Suprapubic skin (tissue), 3 donors: ENCODE results near the gene TP53AIP1.

Experiments used
- POLR2AphosphoS5 ChIP-seq, 3 donors: sonication (generic); formaldehyde crosslinking; IDR thresholded peaks; one replicate each; pipeline ENCODE4 v1.6.1; 2017; ENCODE audit warnings: antibody characterized with exemption in 3 of 3
- TF ChIP-seq, protein P1 (sequence below), 2 donors: fragments of 200-600 bp in 1 of 2; fragments of 450-650 bp in 1 of 2; sonication (generic) in 1 of 2; IDR thresholded peaks; one replicate each; pipeline ENCODE4 v1.5.1; 2016 to 2019; ENCODE audit warnings: antibody characterized with exemption in 2 of 2, mild to moderate bottlenecking in 1 of 2, moderate library complexity in 1 of 2

DNA sequence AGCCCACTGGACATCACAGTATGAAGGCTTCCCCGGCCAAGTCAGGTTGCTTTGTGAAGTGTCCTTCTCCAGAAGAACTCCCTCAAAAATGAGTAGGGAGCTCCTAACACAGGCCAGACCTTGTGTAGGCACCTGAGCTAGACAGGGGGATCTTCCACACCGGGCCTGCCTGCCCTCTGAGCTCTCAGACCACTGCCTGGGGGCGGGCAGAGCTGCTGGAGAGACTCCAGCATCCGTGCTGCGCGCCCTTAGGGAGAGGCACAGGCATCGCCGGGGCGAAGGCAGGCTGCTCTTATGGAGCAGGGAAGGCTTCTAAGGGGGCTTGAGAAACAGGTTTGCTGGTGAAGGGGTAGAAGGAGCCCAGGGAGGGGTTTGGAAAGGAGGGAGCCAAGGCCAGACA, 47.1 kb downstream of the TP53AIP1 start:
- TF ChIP-seq, protein P1, sequence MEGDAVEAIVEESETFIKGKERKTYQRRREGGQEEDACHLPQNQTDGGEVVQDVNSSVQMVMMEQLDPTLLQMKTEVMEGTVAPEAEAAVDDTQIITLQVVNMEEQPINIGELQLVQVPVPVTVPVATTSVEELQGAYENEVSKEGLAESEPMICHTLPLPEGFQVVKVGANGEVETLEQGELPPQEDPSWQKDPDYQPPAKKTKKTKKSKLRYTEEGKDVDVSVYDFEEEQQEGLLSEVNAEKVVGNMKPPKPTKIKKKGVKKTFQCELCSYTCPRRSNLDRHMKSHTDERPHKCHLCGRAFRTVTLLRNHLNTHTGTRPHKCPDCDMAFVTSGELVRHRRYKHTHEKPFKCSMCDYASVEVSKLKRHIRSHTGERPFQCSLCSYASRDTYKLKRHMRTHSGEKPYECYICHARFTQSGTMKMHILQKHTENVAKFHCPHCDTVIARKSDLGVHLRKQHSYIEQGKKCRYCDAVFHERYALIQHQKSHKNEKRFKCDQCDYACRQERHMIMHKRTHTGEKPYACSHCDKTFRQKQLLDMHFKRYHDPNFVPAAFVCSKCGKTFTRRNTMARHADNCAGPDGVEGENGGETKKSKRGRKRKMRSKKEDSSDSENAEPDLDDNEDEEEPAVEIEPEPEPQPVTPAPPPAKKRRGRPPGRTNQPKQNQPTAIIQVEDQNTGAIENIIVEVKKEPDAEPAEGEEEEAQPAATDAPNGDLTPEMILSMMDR (IDR thresholded peaks at IDR 0.05), result no peak
- TF ChIP-seq POLR2AphosphoS5 (IDR thresholded peaks at IDR 0.05), result no peak
